Measurements from ENCODE around the gene CLDN7.

DNA sequence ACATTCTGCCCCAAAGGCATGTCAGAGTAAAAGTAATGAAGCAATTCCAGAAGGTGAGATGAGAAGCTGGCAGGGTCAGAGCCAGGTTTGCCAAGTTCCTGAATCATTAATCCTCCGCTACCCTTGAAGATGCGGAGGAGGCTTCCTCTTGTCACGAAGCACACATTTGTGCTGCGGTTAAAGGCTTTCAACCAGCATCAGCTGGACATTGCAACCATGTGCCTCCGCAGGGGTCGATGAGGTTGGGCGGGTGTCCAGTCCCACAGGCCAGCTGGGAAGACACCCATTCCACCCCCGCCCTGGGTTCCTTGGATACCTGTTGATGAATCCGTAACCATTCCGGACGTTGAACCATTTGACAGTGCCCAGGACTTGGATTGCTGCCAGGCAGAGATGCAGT is 30.9 kb upstream of the CLDN7 start:
- TF ChIP-seq POLR2A (IDR thresholded peaks at IDR 0.05; ENCODE audit: low read length), result no peak
- TF ChIP-seq GATA1 (IDR thresholded peaks at IDR 0.05; ENCODE audit: low read depth, low read length), result no peak

All from erythroblast (primary cell).